A549 treated with DMSO at 1 μM for 4 hours (cell line): ENCODE results near the gene BRINP2. TPM values are rescaled to one million over a fixed set of nuclear protein-coding genes. Genes with fewer than 3 reads are reported as not detected.

Source experiments
- total RNA-seq: library from RNA; stranded (reverse); fragments of 200-300 nt; extraction: Qiagen RNA extraction; gene quantifications from 5 replicates; pipeline ENCODE4 v1.2.3, GENCODE V29; 2022; ENCODE audit warnings: low read depth

Gene BRINP2, protein sequence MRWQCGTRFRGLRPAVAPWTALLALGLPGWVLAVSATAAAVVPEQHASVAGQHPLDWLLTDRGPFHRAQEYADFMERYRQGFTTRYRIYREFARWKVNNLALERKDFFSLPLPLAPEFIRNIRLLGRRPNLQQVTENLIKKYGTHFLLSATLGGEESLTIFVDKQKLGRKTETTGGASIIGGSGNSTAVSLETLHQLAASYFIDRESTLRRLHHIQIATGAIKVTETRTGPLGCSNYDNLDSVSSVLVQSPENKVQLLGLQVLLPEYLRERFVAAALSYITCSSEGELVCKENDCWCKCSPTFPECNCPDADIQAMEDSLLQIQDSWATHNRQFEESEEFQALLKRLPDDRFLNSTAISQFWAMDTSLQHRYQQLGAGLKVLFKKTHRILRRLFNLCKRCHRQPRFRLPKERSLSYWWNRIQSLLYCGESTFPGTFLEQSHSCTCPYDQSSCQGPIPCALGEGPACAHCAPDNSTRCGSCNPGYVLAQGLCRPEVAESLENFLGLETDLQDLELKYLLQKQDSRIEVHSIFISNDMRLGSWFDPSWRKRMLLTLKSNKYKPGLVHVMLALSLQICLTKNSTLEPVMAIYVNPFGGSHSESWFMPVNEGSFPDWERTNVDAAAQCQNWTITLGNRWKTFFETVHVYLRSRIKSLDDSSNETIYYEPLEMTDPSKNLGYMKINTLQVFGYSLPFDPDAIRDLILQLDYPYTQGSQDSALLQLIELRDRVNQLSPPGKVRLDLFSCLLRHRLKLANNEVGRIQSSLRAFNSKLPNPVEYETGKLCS
- 0.06 to 0.20 TPM (median 0.09 TPM) in 5 replicates for total RNA-seq

DNA sequence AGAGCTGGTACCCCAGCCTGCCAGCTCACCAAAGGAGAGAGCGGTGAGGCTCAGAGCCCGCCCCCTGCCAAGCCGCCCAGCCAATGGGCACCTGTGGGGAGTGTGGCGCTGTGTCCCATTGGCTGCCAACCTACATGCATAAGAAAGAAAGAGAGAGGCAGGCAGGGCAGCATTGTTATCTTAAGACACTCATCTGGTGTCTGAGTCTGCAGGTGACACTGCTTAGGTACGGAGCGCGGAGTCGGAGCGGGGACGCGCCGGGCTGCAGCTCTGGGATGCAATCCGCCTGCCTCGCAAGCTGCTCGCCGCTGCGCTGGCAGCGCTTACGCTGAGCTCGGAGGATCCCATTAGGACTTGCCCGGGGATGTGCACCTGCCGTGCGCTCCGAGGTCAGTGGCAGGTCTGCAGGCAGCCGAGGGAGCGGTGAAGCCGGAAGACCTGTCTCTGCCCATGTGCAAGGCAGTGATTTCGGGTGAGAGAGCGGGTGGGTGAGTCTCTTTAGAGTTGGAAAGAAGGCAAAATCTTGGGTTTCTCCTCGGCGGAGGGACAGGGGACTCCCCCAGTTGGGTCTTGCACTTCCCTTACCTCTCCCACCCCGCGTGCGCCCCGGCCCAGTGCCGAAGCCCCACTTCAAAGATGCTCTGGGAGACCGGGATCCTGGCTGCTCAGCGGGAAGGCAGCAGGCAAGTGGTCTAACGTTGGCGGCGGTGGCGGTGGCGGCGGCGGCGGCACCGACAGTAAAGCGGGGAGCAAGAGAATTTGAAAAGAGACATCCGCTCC, at the start of gene BRINP2:
TSS of gene BRINP2 (plus strand) at position 203 of the 780 bp plus-strand sequence. CDS start 58,919 bp downstream, outside the sequence.

DNA sequence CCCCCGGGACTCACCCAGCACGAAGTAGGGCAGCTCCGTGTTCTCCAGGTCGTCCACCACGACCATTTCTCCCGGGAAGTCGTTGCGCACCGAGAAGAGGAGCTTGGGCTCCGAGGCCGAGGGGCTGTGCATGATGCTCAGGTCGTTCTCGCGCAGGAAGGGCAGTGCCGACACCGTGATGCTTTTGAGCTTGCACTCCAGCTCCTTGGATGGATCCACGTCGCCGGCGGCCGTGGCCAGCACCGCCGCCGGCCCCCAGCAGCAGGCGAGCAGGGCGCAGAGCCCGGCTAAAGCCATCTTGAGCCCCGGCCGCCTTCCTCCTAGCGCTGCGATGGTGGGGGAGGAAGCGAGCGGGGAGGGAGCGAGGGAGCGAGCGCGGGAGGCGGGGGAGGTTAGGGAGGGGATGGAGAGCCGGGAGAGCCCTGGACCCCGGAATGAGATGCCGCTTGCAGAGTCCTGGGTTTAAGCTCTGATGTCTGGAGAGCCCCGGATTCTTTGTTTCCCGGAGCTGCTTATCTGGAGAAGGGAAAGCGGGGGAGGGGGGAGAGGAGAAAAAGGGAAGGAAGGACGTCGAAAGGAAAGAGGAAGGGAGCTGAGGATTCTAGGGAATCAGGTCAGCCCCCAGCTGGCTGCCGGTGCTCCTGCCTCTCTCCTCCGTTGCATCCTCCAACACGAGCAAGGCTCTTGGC, 6.2 kb upstream of the BRINP2 start, which contains the start of gene ASTN1:
TSS of gene ASTN1 (minus strand) at position 333 of the 689 bp plus-strand sequence. CDS start at position 297, 36 bp downstream.

Other genes with a start within 250 kb of the BRINP2 start
- not detected in 5 replicates for gene ASTN1, start 6.2 kb upstream of the BRINP2 start, total RNA-seq